Stimulated activated CD4-positive, alpha-beta T cell treated with anti-CD3 and anti-CD28 coated beads, Interleukin-15, amount 100 ng/mL, for 48 hours (primary cell): ENCODE data around the gene PTPRD.

ENCODE experiments used
- DNase-seq, 2 donors: peaks; one replicate each; pipeline ENCODE4 v3.0.0-alpha.2; 2020; ENCODE audit warnings: low read depth in 2 of 2

Gene PTPRD

GRCh38 chr9:9754186-9754585 lies 858.6 kb downstream of the PTPRD start:
- no peak for DNase-seq

DNA sequence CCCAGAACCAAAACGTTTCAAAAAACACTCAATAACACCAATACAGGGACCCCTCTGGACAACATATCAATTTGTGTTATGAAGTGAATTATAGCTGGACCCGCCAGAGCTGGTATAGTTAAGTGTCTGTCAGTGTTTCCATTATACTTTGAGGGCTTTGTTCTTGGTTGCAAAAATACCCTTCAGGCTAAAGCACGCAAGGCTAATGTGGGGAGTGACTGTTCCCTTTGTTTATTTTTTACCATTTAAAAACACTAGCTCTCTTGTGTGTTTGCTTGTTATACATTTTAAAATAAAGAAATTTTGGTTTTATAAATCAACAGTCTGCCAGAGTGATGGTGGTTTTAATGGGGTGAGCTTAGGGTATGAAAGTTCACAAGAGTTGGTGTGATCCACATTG lies 859.5 kb downstream of the PTPRD start:
- no peak for DNase-seq

- no peak for DNase-seq
Observed at GRCh38 chr9:9752722-9753121, 860.1 kb downstream of the PTPRD start.

DNA sequence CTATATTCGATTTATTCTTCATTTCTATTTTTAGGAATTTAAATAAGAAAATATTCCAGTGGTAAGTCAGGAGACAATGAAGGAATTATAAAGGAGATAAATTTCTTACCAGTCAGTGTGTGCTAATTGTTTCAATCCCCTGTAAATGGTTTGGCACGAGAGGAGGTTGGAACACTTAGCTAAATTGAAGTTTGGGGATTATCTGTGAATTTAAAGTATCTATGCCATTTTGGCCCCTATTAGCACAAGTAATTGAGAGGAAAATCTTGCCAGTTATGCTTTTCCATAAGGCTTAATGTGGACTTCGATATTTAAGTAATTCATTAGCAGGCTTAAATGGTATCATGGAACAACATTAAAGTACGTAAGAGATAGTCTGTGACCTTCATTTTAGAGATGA lies 860.8 kb downstream of the PTPRD start:
- no peak for DNase-seq

- DNase-seq = no peak
Observed at GRCh38 chr9:9750719-9751118, 862.1 kb downstream of the PTPRD start.

DNA sequence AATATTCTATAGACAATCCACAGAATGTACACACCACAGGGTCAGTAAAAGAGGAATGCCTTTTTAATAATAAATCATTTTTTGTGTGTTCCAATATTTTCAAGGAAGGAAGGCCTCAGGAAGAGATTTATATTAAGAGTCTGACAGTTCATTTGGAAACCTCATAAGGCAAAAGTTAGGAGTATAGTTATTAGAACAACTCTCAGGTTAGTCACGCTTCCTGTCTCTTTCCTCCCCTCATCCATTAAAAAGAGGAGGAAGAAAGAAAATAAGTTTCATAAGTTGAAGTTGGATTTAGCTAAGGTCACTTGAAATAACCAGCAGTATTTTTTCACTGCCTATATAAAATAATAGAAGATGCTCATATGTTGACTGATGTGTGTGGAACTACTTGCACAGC lies 863.2 kb downstream of the PTPRD start:
- DNase-seq = no peak

DNA sequence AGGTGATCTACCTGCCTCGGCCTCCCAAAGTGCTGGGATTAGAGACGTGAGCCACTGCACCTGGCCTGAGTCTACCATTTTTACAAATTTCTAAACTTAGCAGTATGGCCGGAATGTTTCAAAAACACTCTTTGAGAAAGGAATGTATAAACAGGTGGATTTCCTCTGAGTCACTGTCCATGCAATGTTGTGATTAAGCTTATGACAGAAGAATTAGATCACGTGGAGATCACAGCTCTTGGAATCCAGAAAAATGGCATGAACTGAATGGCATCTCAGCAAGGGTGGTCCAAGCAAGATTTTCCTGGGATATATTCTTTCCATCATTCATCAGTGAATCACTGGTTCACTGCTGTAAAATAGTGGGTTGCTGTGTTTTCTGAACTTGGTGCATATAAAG lies 865.0 kb downstream of the PTPRD start:
- no peak for DNase-seq

- no peak for DNase-seq
Observed at GRCh38 chr9:9746826-9747225, 866.0 kb downstream of the PTPRD start.

DNA sequence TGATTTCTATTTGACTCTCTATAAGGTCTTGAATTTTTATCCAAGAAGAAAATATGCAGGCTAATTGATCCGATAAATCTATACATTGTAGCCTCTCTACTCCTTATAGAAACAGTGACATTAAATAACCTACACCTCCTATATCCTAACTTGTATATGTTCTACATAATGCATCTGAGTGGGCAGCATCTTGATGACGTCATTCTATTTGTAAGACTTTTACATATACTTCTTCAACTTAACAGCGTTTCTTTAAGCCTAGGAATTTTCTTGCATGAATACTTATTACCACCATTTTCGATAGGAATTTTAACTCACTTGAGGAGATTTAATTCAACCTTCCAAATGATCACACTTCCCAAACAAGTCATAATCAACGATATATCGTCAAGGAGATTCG lies 869.0 kb downstream of the PTPRD start:
- no peak for DNase-seq

DNA sequence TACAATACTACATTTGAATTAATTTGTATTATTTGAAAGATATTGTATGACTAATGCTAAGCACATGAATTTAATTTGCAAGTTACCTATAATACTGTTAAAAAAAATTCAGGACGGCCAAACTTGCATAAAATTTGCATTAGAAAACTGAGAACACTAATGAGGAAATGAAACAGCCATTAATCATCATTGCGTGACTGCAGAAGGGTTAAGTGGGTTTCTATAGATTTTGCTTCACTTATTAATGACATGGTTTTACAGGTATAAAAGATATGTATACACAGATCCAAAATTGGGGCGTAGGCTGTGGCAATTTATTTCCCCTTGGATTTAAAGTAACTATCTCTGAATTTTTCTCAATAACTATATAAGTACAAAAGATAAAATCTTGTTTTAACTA lies 882.6 kb downstream of the PTPRD start:
- DNase-seq = no peak

DNA sequence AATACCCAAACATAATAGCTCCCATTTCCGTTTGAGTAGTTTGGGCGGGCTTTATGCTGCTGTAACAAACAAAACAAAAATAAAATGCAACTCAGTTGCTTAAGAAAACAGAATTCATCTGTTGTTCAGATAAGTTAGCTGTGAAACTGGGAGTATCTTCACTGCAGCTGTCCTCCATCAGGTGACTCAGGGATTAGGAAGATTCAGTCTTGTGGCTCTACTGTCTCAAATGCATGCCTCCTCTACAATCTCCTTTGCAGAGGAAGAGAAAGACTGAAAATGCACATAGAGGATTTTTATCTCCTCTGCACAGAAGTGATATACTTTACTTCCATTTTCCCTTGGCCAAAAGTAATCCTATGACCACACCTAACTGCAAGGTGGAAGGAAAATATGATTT lies 883.7 kb downstream of the PTPRD start:
- no peak for DNase-seq

DNA sequence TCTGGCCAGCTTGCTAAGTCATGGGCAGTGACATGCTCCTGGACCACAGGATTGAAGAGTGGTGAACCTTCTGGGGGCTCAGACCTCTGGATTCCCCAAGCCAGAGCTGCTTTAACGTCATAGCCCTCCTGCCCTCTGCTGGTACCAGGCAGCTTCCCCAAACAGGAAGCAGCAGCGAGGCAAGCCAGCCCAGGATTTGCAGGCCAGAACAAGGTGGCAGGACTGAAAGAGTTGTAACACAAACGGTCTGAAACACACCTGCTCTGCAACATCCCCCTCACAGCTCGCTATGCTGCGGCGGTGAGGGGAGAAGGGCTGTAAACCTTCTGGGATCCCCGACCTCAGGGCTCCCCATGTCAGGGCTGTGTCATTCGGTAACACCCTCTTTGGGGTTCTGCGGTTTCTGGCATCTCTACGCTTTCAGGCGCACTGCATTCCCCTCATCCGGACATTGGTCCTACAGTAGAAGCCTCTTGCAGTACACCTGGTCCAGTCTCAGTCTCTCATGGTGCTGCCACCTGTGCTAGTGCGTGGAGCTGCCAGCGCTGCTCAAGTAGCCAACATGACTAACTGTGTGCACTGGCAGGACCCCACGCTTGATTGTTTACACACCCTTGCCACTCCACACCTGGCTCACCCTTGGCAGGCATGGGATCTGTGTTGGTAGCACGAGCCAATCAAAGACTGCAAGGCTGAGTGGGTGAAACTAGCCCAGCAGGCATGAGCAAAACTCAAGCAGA lies 893.3 kb downstream of the PTPRD start:
- DNase-seq = no peak

- DNase-seq = no peak
Observed at GRCh38 chr9:9718691-9719090, 894.1 kb downstream of the PTPRD start.

- no peak for DNase-seq
Observed at GRCh38 chr9:9679433-9679832, 933.4 kb downstream of the PTPRD start.

- DNase-seq = no peak
Observed at GRCh38 chr9:9674461-9674860, 938.3 kb downstream of the PTPRD start.

DNA sequence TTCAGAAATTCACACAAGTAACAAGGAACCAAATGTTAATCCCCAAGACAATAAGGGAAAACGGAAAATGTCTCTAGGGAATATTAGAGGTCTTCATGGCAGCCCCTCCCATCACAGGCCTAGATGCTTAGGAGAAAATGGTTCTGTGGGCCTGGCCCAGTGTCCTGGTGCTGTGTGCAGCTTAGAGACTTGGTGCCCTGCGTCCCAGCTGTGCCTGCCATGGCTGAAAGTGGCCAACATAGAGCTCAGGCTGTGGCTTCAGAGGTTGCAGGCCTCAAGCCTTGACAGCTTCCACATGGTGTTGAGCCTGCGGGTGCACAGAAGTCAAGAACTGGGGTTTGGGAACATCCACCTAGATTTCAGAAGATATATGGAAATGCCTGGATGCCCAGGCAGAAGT lies 942.3 kb downstream of the PTPRD start:
- DNase-seq = no peak

GRCh38 chr9:9645006-9645405 lies 967.8 kb downstream of the PTPRD start:
- DNase-seq = no peak

DNA sequence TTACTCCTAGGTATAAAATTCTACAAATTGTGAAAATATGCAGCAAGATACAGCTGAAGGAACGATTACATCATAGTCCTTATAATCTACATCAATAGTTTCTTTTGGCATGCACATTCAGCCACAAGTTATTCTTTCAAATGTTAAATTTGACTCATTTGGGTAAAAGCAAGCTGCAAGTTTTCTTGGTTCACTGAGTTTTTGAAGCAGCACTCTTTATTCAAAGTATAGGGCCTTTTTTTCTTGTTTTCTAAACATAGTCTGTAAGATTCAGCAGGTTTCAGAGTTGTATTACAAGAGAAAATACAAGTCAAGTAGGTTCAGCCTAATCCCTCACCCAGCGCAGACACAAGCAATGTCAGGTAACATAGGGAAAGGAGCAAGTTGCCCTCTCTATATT lies 981.5 kb downstream of the PTPRD start:
- DNase-seq = no peak

- no peak for DNase-seq
Observed at GRCh38 chr9:9625248-9625647, 987.6 kb downstream of the PTPRD start.

- no peak for DNase-seq
Observed at GRCh38 chr9:9623506-9623905, 989.3 kb downstream of the PTPRD start.

- no peak for DNase-seq
Observed at GRCh38 chr9:9621355-9621940, 991.4 kb downstream of the PTPRD start.

DNA sequence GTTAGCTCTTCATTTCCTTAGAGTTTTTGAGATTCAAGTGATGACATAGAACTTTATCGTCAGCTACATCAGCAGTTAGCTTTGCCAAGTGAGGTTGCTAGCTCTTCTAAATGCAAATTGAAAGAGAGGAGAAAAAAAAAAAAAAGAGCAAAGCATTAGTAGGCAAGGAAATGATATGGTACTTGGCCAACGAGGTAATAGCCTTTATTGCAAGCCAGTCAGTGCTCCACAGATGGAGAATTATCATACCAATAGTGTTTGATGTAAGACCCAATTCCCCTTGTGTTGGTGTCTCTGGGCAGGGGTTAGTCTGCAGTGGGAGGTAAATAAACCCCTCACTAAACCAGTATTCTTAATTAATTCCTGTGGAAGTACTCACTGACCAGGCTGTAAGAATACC lies 992.1 kb downstream of the PTPRD start:
- DNase-seq = no peak

DNA sequence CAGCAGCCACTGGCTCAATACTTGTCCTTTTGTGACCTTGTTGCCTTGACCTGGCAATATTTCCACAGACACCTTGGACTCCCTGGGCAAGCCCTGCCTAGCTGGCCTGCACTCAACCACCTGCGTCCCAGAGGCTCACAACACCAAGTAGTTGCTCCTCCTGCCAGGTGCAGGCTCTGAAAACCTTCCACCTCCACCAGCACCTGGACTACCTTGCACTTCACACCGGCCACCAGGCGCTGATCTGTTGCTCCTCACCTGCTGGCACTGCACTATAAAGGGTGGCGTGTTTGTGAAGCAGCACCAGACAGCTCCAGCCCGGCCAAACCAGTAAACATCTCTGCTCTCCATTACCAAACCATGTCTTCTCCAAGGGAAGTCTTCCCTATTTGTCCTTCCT lies 997.7 kb downstream of the PTPRD start:
- no peak for DNase-seq

- no peak for DNase-seq
Observed at GRCh38 chr9:9614607-9615006, 998.2 kb downstream of the PTPRD start.
